ENCODE results near the gene OR5W2.
"Not testable (repeated sequence)": the region's sequence is repeated elsewhere in the genome, so short reads cannot be mapped to it uniquely, and the experiment has no call there.

Gene OR5W2

GRCh38 chr11:55914482-55914881 lies at the start of gene OR5W2:
Gene OR5W2 (minus strand): TSS chr11:55914582. CDS start chr11:55914582, 0 bp downstream.
- no peak for DNase-seq (ENCODE audit: low read depth)

GRCh38 chr11:55956521-55956920 lies 42.1 kb upstream of the OR5W2 start:
- DNase-seq (ENCODE audit: low read depth): no peak

GRCh38 chr11:55949330-55949729 lies 34.9 kb upstream of the OR5W2 start:
- DNase-seq (ENCODE audit: low read depth): no peak

GRCh38 chr11:55942785-55943392 lies 28.5 kb upstream of the OR5W2 start:
- no peak for DNase-seq (ENCODE audit: low read depth)

GRCh38 chr11:55936300-55936699 lies 21.9 kb upstream of the OR5W2 start, which contains the start of gene OR5I1:
Gene OR5I1 (minus strand): TSS chr11:55936400. CDS start chr11:55936400, 0 bp downstream.
- no peak for DNase-seq (ENCODE audit: low read depth)

GRCh38 chr11:55920537-55920936 lies 6.2 kb upstream of the OR5W2 start:
- no peak for DNase-seq (ENCODE audit: low read depth)

- DNase-seq (ENCODE audit: low read depth): no peak
These were observed 12.1 kb downstream of the OR5W2 start for GRCh38 chr11:55902308-55902707.

- no peak for DNase-seq (ENCODE audit: low read depth)
These were observed 19.2 kb downstream of the OR5W2 start for GRCh38 chr11:55895216-55895615.

GRCh38 chr11:55885481-55885880 lies 28.9 kb downstream of the OR5W2 start:
- not testable (repeated sequence) for DNase-seq (ENCODE audit: low read depth)

- DNase-seq (ENCODE audit: low read depth): not testable (repeated sequence)
These were observed 29.4 kb downstream of the OR5W2 start for GRCh38 chr11:55884995-55885394.

- DNase-seq (ENCODE audit: low read depth): not testable (repeated sequence)
These were observed 31.4 kb downstream of the OR5W2 start, which contains the start of gene TRIM51 for GRCh38 chr11:55882997-55883396. Gene TRIM51 (plus strand): TSS chr11:55883297. CDS start chr11:55885429, 2,132 bp downstream.

- DNase-seq (ENCODE audit: low read depth): not testable (repeated sequence)
These were observed 41.2 kb downstream of the OR5W2 start for GRCh38 chr11:55873146-55873545.

GRCh38 chr11:55872731-55873130 lies 41.7 kb downstream of the OR5W2 start:
- DNase-seq (ENCODE audit: low read depth): not testable (repeated sequence)

GRCh38 chr11:55867354-55867753 lies 47.0 kb downstream of the OR5W2 start:
- not testable (repeated sequence) for DNase-seq (ENCODE audit: low read depth)

Data from stimulated activated CD8-positive, alpha-beta memory T cell treated with anti-CD3 and anti-CD28 coated beads, Interleukin-4, amount 100 ng/mL, for 24 hours (primary cell).